Tracheal epithelial cell (primary cell): ENCODE measurements around the gene DSC1. TPM values are rescaled to one million over a fixed set of nuclear protein-coding genes. Genes with fewer than 3 reads are reported as not detected.

Experiments used
- total RNA-seq: library from RNA; depleted of rRNA; stranded (reverse); fragments of >200 nt; gene quantifications from 2 replicates; pipeline ENCODE4 v1.2.1, GENCODE V29; 2014

DSC1 gene, protein sequence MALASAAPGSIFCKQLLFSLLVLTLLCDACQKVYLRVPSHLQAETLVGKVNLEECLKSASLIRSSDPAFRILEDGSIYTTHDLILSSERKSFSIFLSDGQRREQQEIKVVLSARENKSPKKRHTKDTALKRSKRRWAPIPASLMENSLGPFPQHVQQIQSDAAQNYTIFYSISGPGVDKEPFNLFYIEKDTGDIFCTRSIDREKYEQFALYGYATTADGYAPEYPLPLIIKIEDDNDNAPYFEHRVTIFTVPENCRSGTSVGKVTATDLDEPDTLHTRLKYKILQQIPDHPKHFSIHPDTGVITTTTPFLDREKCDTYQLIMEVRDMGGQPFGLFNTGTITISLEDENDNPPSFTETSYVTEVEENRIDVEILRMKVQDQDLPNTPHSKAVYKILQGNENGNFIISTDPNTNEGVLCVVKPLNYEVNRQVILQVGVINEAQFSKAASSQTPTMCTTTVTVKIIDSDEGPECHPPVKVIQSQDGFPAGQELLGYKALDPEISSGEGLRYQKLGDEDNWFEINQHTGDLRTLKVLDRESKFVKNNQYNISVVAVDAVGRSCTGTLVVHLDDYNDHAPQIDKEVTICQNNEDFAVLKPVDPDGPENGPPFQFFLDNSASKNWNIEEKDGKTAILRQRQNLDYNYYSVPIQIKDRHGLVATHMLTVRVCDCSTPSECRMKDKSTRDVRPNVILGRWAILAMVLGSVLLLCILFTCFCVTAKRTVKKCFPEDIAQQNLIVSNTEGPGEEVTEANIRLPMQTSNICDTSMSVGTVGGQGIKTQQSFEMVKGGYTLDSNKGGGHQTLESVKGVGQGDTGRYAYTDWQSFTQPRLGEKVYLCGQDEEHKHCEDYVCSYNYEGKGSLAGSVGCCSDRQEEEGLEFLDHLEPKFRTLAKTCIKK
- under 0.01 TPM in 1 of 2 replicates, not detected in the other for total RNA-seq

DNA sequence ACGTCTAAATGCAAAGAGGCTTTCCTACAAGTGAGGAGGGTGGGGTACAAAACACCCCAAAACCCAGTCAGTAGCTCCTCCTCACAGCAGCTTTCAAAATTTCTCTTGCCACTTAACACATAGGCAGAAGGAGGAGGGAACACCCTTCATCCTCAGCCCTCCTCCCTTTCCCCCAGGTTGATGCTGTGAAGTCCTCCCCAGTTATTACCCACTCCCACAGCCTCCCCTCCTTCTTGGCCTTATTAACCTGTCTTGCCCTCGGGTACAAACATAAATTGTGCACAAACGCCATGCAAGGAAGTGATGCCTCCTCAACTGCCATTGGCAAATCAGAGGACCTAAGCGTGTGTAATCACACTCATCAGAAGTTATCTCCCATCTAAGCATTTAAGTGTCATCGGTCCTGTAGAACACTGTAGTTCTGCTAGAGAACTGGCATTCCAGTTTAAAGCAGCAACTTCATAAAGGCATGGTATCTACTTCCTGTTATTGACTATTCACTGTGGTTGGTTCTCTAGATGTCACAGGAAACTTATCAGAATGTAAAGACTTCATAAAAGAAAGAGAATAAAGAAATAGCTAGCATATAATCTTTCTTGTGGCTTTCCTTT, at the start of gene DSC1:
DSC1 (minus strand) TSS at position 32 of the 611 bp plus-strand sequence. CDS start 262 bp downstream, outside the sequence.

DNA sequence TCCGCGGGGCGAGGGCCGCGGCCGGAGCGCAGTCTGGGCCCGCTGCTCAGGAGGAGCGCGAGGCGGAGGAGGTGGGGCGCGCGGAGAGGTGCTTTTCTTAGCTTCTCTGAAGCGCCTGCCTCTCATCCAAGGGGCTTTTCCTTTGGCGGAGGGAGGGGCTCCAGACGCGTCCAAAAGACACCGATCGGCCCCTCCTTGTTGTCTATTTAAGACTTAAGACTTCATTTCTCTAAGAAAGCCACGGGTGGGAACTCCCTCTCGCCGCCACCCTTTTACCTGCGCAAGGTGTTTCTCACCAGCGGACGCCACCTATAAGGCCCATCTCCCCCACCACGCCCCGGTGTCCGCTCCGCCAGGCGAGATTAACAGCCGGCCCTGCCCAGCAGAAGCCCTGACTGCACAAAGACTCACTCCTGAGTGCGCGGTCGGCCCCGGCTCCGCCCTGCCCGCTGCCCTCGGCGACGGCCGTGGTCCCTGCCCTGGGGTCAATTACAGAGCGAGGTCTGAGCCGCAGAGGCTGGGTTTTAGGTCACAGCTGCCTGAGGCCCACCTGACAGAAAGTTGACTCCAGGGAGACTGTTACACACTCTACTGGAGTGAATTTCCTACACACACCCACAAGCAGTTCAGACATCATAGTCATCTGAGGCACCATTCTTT, 60.5 kb downstream of the DSC1 start, which contains the start of gene DSC2:
DSC2 (minus strand) TSS at position 397 of the 660 bp plus-strand sequence. CDS start 450 bp downstream, outside the sequence.

Other genes starting within 250 kb of the DSC1 start
- 260 and 288 TPM in 2 replicates for gene DSC3, start 120.1 kb downstream of the DSC1 start, total RNA-seq
- gene DSC2, start 60.4 kb downstream of the DSC1 start, total RNA-seq = 65.4 and 69.6 TPM in 2 replicates
- 0.21 and 0.72 TPM in 2 replicates for gene DSG1, start 155.3 kb upstream of the DSC1 start, total RNA-seq
- not detected in 2 replicates for gene DSG4, start 213.9 kb upstream of the DSC1 start, total RNA-seq